Liver (tissue), 9 donors: Measurements from ENCODE around the gene TUBA1A. TPM values are rescaled to one million over a fixed set of nuclear protein-coding genes. Genes with fewer than 3 reads are reported as not detected.

Source experiments
- DNase-seq: peaks from one replicate; pipeline ENCODE4 v3.0.0-alpha.2; 2017; ENCODE audit warnings: low spot score
- H3K27ac ChIP-seq, 2 donors: one replicate each; pipeline ENCODE4 v1.7.0; 2013; ENCODE audit warnings: inconsistent platforms in 2 of 2, low read length in 2 of 2, control low read depth in 1 of 2, low read depth in 1 of 2, mild to moderate bottlenecking in 1 of 2
- H3K27me3 ChIP-seq, 4 donors: one replicate each; pipeline versions ENCODE4 v1.6.1 to v1.7.0; 2013; ENCODE audit warnings: low read length in 3 of 4, inconsistent platforms in 1 of 4, mild to moderate bottlenecking in 1 of 4, moderate library complexity in 1 of 4; ENCODE audit not compliant: control insufficient read depth in 4 of 4, insufficient read depth in 4 of 4
- H3K36me3 ChIP-seq, 4 donors: one replicate each; pipeline versions ENCODE4 v1.6.1 to v1.7.0; 2013; ENCODE audit warnings: low read length in 3 of 4, mild to moderate bottlenecking in 3 of 4, low read depth in 1 of 4, moderate library complexity in 1 of 4; ENCODE audit not compliant: control insufficient read depth in 4 of 4, insufficient read depth in 3 of 4
- H3K4me1 ChIP-seq, 4 donors: one replicate each; pipeline versions ENCODE4 v1.6.1 to v1.7.0; 2013; ENCODE audit warnings: low read length in 3 of 4, mild to moderate bottlenecking in 3 of 4, moderate library complexity in 1 of 4; ENCODE audit not compliant: control insufficient read depth in 4 of 4, insufficient read depth in 4 of 4
- H3K4me3 ChIP-seq, 3 donors: one replicate each; pipeline versions ENCODE4 v1.6.1 to v1.7.0; 2013; ENCODE audit warnings: low read length in 3 of 3, control low read depth in 1 of 3, low read depth in 1 of 3, mild to moderate bottlenecking in 1 of 3
- H3K9ac ChIP-seq, 2 donors: one replicate each; pipeline ENCODE4 v1.7.0; 2013; ENCODE audit warnings: low read length in 2 of 2, mild to moderate bottlenecking in 2 of 2, moderate library complexity in 2 of 2, control low read depth in 1 of 2, low read depth in 1 of 2
- H3K9me3 ChIP-seq, 4 donors: one replicate each; pipeline versions ENCODE4 v1.6.1 to v1.7.0; 2013; ENCODE audit warnings: low read length in 3 of 4; ENCODE audit not compliant: control insufficient read depth in 4 of 4
- CTCF ChIP-seq: fragments of 150-350 bp; IDR thresholded peaks from 2 replicates; pipeline ENCODE4 v1.5.1; 2017; ENCODE audit warnings: improper control_type of control experiment, low read depth, low read length; ENCODE audit not compliant: missing input control
- EGR1 ChIP-seq, 2 donors: IDR thresholded peaks; 2 replicates each; pipeline ENCODE4 v1.6.1; 2016 to 2018; ENCODE audit warnings: antibody characterized with exemption in 2 of 2, low read depth in 2 of 2
- FOXA2 ChIP-seq: IDR thresholded peaks from 2 replicates; pipeline ENCODE4 v1.6.1; 2016; ENCODE audit warnings: antibody characterized with exemption
- HNF4A ChIP-seq, 2 donors: conservative IDR thresholded peaks; 2 replicates each; pipeline ENCODE4 v1.6.1; 2016; ENCODE audit warnings: antibody characterized with exemption in 2 of 2, mild to moderate bottlenecking in 2 of 2
- HNF4G ChIP-seq: IDR thresholded peaks from 2 replicates; pipeline ENCODE4 v1.6.1; 2016; ENCODE audit warnings: antibody characterized with exemption
- JUND ChIP-seq, 2 donors: IDR thresholded peaks; 2 replicates each; pipeline ENCODE4 v1.6.1; 2016; ENCODE audit warnings: antibody characterized with exemption in 2 of 2
- MAX ChIP-seq: IDR thresholded peaks from 2 replicates; pipeline ENCODE4 v1.6.1; 2016; ENCODE audit warnings: antibody characterized with exemption
- RXRA ChIP-seq, 2 donors: IDR thresholded peaks; 2 replicates each; pipeline ENCODE4 v1.6.1; 2017 to 2018; ENCODE audit warnings: antibody characterized with exemption in 2 of 2, mild to moderate bottlenecking in 1 of 2
- TAF1 ChIP-seq: conservative IDR thresholded peaks from 2 replicates; pipeline ENCODE4 v1.6.1; 2016; ENCODE audit warnings: antibody characterized with exemption, mild to moderate bottlenecking
- YY1 ChIP-seq: IDR thresholded peaks from 2 replicates; pipeline ENCODE4 v1.6.1; 2016; ENCODE audit warnings: antibody characterized with exemption, mild to moderate bottlenecking
- WGBS: extraction: QIAGEN DNeasy Blood & Tissue Kit; methylation state at CpG from one replicate; pipeline ENCODE4 v1.1.7; 2013; 5-methylcytosine and 5-hydroxymethylcytosine counted together
- polyA plus RNA-seq, 2 donors: library from polyadenylated mRNA; stranded (reverse) in 1 of 2; unstranded in 1 of 2; fragments of 200-250 nt in 1 of 2; fragments of >200 nt in 1 of 2; fragmentation: Nextera tagmentation in 1 of 2; extraction: Ambion mirVana in 1 of 2; gene quantifications; one replicate each; pipeline versions ENCODE4 v1.2.1 to v1.2.3, GENCODE V29; 2013 to 2015
- total RNA-seq, 2 donors: library from RNA; depleted of rRNA; stranded (reverse); fragments of >200 nt; gene quantifications; one replicate each; pipeline ENCODE4 v1.2.3, GENCODE V29; 2014
- TF ChIP-seq, protein P1 (sequence below): IDR thresholded peaks from 2 replicates; pipeline ENCODE4 v1.6.1; 2016; ENCODE audit warnings: antibody characterized with exemption, mild to moderate bottlenecking
- donor health status: healthy.
- donor health status: healthy.
- donor health status: healthy.
- donor health status: healthy.
- donor health status: healthy.

Gene TUBA1A
- total and polyA plus RNA-seq, 4 donors = 4.2 to 28.0 (median 16.2) TPM

DNA sequence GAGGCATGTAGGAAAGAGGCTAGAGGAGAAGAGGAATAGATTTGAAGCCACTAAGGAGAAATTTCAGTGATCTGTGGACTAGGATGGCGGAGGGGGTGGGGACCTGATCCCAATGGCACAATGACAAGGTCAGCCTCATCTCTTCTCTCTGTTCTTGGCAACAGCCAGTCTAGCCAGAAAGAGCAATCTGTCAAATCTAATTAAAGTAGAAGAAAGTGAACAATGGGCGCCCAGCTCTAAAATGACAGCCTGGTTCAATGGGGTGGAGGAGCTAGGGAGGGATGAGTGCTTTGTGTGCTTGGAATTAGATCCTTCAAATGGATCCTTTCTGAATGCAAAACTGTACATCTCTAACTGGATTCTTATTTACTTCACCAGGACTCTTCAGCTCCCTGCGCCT, 38.8 kb upstream of the TUBA1A start:
- no peak for DNase-seq
- Histone ChIP-seq H3K9me3 (no peaks in the 10 kb centered on the region), H3K27ac (no peak overlapping the region), H3K9ac (no peak overlapping the region), H3K36me3 (no peaks in the 10 kb centered on the region), H3K4me1 (no peaks in the 10 kb centered on the region), H3K27me3 (no peaks in the 10 kb centered on the region), H3K4me3 (no peak overlapping the region)
- TF ChIP-seq CTCF (no peak), TAF1 (no peak), MAX (no peak), YY1 (no peak), HNF4G (no peak), EGR1 (IDR thresholded peaks at IDR 0.05; ENCODE audit: low read depth in 2 of 2) (no peak)
- TF ChIP-seq, protein P1, sequence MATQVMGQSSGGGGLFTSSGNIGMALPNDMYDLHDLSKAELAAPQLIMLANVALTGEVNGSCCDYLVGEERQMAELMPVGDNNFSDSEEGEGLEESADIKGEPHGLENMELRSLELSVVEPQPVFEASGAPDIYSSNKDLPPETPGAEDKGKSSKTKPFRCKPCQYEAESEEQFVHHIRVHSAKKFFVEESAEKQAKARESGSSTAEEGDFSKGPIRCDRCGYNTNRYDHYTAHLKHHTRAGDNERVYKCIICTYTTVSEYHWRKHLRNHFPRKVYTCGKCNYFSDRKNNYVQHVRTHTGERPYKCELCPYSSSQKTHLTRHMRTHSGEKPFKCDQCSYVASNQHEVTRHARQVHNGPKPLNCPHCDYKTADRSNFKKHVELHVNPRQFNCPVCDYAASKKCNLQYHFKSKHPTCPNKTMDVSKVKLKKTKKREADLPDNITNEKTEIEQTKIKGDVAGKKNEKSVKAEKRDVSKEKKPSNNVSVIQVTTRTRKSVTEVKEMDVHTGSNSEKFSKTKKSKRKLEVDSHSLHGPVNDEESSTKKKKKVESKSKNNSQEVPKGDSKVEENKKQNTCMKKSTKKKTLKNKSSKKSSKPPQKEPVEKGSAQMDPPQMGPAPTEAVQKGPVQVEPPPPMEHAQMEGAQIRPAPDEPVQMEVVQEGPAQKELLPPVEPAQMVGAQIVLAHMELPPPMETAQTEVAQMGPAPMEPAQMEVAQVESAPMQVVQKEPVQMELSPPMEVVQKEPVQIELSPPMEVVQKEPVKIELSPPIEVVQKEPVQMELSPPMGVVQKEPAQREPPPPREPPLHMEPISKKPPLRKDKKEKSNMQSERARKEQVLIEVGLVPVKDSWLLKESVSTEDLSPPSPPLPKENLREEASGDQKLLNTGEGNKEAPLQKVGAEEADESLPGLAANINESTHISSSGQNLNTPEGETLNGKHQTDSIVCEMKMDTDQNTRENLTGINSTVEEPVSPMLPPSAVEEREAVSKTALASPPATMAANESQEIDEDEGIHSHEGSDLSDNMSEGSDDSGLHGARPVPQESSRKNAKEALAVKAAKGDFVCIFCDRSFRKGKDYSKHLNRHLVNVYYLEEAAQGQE = no peak
- WGBS = 97% methylated on average over 3 of the region's 3 CpGs

DNA sequence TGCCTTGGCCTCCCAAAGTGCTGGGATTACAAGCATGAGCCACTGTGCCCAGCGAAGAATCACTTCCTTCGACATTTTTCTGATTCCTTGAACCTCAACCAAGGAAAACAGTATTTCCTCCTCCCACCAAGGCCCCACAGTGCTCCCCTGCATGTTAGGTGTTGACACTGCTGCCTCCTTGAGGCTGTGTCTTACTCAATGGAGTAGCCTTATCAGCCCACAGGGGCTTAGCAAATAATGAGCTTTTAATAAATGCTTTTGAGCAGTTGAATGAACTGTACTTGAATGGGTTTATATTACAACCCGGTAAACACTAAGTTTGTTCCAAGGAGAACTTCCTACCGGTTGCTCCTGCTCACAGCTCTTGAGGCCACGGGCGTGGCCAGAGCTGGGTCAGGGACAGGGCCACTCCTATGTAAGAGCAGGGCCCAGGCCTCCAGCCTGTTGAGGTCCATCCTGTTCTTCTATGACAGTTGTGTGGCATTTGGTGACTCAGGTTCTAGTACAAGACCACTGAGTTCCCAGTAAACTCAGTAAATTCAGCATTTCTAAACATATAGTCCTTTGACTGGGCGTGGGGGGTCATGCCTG, 36.8 kb upstream of the TUBA1A start:
- H3K4me3 ChIP-seq = no peak overlapping the region
- no peaks in the 10 kb centered on the region for H3K36me3 ChIP-seq
- no peak overlapping the region for H3K9ac ChIP-seq
- WGBS = 75% methylated on average over 7 of the region's 7 CpGs
- peaks cover 0 to 1% (median 0%) of the 10 kb centered on the region in 4 donors for H3K4me1 ChIP-seq
- TF ChIP-seq FOXA2 (no peak), MAX (no peak), HNF4G (no peak), JUND (IDR thresholded peaks at IDR 0.05) (no peak), HNF4A (conservative IDR thresholded peaks at IDR 0.05) (no peak), RXRA (IDR thresholded peaks at IDR 0.05) (no peak), TAF1 (no peak)
- H3K27ac ChIP-seq = no peak overlapping the region
- DNase-seq = no peak
- no peaks in the 10 kb centered on the region for H3K9me3 ChIP-seq
- H3K27me3 ChIP-seq = no peaks in the 10 kb centered on the region
